Stimulated activated naive CD8-positive, alpha-beta T cell treated with anti-CD3 and anti-CD28 coated beads, Interleukin-15, amount 100 ng/mL, for 72 hours (primary cell): ENCODE measurements around the gene C12orf57.

Source experiments
- ATAC-seq: fragments of 150-1000 bp; cut with Tn5 transposase; 2 replicates; pipeline ENCODE4 v1.10.0; 2021; ENCODE audit warnings: mild to moderate bottlenecking, moderate library complexity
- DNase-seq, 2 donors: peaks; one replicate each; pipeline ENCODE4 v3.0.0; 2021 to 2022
- H3K27ac Mint-ChIP-seq, 2 donors: one replicate each; pipeline ENCODE4 v1.8.0; 2022; ENCODE audit warnings: mild to moderate bottlenecking in 2 of 2, mixed read lengths in 2 of 2, moderate library complexity in 2 of 2
- H3K27me3 Mint-ChIP-seq: one replicate; pipeline ENCODE4 v1.8.0; 2022; ENCODE audit warnings: mixed read lengths
- H3K4me1 Mint-ChIP-seq: one replicate; pipeline ENCODE4 v1.8.0; 2022; ENCODE audit warnings: mild to moderate bottlenecking, mixed read lengths
- H3K4me3 Mint-ChIP-seq, 2 donors: one replicate each; pipeline ENCODE4 v1.8.0; 2022; ENCODE audit warnings: mild to moderate bottlenecking in 2 of 2, mixed read lengths in 2 of 2, moderate library complexity in 1 of 2
- H3K9me3 Mint-ChIP-seq, 2 donors: one replicate each; pipeline ENCODE4 v1.8.0; 2022; ENCODE audit warnings: mixed read lengths in 2 of 2

C12orf57 gene

DNA sequence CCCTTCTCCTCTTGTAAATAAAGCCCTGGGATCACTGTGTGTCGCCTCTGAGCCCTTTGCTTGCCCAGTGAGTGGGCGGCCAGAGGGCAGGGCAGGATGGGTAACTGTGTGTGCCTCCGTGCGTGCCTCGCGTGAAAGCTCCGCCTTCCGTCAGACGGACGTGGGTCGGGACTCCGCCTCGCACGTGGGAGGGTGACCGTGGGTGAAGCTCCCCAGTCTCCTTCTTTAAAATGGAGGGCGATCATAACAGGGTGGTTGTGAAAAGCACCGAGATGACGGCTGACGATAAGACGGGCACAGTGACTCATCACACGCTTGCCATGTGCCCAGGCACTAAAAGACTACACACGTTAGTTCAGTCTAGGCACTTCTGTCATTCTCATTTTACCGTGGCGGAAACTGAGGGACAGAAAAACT lies 17.5 kb downstream of the C12orf57 start:
- peak; percentile 87 to 94 for DNase-seq

DNA sequence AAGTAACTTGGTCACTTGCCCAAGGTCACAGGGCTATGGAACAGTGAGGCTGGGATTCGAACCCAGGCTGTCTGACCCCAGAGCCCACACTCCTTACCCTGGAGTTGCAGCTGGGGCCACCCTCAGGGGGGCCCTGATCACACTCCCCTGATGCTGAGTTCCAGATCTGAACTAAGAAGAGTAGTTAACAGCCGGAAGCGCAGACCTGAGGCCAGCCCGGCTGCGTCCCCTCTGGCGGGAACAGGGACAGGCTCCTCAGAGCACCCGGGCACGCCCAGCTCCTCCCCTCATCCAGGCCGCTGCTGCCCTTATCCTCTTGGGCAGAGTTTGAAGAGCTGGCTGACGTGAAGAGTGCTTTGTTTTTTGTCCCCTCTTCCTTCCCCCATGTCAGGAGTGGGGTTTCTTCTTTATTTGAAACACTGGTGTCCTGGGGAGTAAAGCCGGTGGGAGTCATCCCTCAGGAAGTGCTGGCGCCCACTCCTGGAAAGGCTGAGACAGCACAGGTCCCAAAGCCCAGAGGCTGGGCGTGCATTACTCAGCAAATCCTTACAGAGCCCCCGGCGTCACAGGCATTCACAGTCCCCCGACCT lies 18.0 kb downstream of the C12orf57 start:
- DNase-seq (peak in 1 of 2 donors; percentile 75), ATAC-seq (peak; percentile 54)
- Mint-ChIP-seq H3K9me3 (no peaks in the 10 kb centered on the region), H3K4me3 (peak overlapping the region; percentile 93 to 95), H3K27me3 (no peaks in the 10 kb centered on the region), H3K27ac (peak overlapping the region; percentile 98), H3K4me1 (peaks cover 97% of the 10 kb centered on the region)

More for the DNA sequence above, 17.5 kb downstream of the C12orf57 start:
- H3K27me3 Mint-ChIP-seq, result no peaks in the 10 kb centered on the region
- H3K9me3 Mint-ChIP-seq, result no peaks in the 10 kb centered on the region
- H3K4me3 Mint-ChIP-seq, result peak overlapping the region; percentile 93 to 95
- peak overlapping the region; percentile 98 for H3K27ac Mint-ChIP-seq
- peaks cover 98% of the 10 kb centered on the region for H3K4me1 Mint-ChIP-seq
- peak; percentile 78 for ATAC-seq

DNA sequence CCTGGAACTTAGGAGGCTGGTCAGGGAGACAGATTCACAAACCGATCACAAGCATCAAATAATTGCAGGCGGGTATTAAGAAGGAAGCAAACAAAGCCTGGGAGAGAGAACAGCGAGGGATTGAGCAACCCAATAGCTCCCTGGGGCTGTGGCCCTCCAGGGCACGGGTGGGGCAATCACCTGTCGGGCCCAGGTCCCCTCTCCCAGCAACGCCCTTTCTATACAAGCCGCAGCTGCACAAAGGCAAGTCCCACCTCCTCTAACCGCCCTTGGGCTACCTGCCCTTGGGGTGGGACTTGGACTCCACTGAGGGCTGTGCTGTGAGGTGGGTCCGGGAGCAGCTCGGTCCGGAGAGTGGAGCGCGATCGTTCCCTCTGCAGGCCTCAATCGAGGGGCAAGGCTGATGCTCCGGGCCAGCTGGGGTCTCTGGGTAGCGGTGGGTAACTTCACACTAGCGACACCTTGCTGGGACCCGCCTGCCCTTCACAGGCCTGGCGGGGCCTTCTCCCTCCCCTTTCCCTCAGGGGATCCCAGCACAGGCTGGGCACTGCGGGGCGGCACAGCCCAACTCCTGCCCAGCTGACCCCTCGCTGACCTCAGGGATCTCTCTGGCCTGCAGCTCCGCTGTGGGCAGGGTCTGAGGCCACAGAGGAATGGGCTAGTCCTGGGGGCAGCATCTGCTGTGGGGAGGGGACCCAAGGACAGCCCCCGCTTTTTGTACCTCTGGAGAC lies 18.6 kb downstream of the C12orf57 start:
- no peak for ATAC-seq
- Mint-ChIP-seq H3K4me1 (peaks cover 96% of the 10 kb centered on the region), H3K9me3 (no peaks in the 10 kb centered on the region), H3K27me3 (no peaks in the 10 kb centered on the region), H3K4me3 (peak overlapping the region; percentile 93 to 95), H3K27ac (peak overlapping the region; percentile 98)
- DNase-seq, result peak; percentile 20 to 33

DNA sequence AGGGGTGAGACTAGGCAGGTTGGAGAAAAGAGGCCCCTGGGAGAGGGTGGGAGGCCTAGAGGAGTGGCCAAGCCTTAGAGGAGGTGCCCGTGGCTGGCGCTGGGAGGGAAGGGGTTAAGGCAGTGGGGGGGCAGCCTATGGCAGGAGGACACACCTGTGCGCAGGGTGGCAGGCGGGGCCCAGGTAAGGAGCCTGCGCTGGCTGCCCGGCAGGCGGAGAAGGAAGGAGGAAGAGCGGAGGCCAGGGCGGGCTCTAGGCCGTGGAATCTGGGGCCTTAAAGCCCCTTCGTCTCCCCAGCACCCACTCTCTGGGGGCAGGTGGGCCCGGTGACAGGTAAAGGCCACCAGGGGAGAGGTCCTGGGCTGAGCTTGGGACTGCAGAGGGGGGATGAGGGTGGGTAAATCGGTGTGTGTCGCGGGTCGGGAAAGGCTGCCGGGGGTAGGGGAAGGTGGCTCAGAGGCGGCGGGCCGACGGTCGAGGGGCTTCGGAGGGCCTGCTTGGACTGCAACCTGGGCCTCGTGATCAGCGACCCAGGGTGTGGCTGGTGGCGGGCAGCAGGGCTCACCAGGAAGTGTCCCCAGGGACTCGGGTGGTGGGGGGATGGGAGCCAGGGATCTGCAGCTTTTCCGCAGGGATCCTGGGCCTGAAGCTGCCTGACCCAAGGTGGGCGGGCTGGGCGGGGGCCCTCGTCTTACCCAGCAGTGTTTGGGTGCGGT lies 19.4 kb downstream of the C12orf57 start:
- no peak for ATAC-seq
- H3K4me1 Mint-ChIP-seq, result peaks cover 96% of the 10 kb centered on the region
- peak overlapping the region; percentile 89 to 94 for H3K27ac Mint-ChIP-seq
- peak overlapping the region in 1 of 2 donors; percentile 95 for H3K4me3 Mint-ChIP-seq
- peak in 1 of 2 donors; percentile 34 for DNase-seq
- H3K27me3 Mint-ChIP-seq, result no peaks in the 10 kb centered on the region
- H3K9me3 Mint-ChIP-seq, result no peaks in the 10 kb centered on the region

DNA sequence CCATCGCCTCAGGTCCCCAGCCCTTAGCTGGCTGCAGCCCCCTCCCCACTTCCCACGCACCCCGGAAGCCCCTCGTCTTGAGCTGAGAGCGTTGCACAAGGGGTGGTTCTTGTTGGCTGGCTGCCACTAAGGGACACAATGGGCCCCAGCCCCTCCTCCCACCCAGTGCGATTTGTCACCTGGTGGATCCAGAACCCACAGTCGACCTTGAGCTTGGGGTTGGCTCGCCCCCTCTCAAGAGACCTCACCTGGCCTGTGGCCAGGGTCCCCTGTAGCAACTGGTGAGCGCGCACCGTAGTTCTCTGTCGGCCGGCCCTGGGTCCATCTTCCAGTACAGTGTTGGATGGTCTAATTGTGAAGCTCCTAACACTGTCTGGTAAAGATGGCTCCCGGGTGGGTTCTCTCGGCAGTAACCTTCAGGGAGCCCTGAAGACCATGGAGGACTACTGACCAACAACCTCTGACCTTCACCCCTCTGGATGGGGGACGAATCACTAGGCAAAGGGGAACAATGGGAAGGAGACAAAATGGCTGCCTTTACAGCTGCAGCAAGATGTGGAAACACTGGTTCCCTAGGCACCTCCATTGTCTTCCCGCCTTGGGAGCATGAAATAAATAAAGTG lies 20.1 kb downstream of the C12orf57 start:
- peak overlapping the region in 1 of 2 donors; percentile 93 for H3K27ac Mint-ChIP-seq
- H3K27me3 Mint-ChIP-seq, result no peaks in the 10 kb centered on the region
- DNase-seq (peak in 1 of 2 donors; percentile 28), ATAC-seq (no peak)
- peak overlapping the region in 1 of 2 donors; percentile 24 for H3K4me3 Mint-ChIP-seq
- no peaks in the 10 kb centered on the region for H3K9me3 Mint-ChIP-seq
- H3K4me1 Mint-ChIP-seq, result peaks cover 96% of the 10 kb centered on the region

DNA sequence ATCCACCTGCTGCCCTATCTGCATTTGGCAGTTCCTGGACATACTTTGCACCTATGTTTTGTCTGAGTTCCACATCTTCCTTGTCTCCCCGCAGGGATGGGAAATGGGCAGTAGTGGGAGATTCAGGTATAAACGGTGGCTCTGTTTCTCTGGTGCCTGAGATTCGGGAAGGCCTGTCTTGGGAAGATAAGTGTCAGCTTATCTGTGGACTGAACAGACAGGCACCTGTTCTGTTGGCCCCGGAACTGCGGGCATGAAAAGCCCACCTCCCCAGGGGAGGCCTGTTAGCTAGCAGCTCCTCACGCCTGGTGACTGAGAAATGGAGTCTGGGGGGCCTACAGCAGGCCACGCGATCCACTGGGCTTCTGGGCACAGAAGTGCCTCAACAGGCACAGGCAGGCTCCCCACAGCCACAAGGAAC lies 20.8 kb downstream of the C12orf57 start:
- Mint-ChIP-seq H3K4me1 (peaks cover 96% of the 10 kb centered on the region), H3K4me3 (no peak overlapping the region), H3K9me3 (no peaks in the 10 kb centered on the region), H3K27me3 (no peaks in the 10 kb centered on the region), H3K27ac (peak overlapping the region; percentile 89 to 93)
- DNase-seq, result no peak
- ATAC-seq, result no peak

DNA sequence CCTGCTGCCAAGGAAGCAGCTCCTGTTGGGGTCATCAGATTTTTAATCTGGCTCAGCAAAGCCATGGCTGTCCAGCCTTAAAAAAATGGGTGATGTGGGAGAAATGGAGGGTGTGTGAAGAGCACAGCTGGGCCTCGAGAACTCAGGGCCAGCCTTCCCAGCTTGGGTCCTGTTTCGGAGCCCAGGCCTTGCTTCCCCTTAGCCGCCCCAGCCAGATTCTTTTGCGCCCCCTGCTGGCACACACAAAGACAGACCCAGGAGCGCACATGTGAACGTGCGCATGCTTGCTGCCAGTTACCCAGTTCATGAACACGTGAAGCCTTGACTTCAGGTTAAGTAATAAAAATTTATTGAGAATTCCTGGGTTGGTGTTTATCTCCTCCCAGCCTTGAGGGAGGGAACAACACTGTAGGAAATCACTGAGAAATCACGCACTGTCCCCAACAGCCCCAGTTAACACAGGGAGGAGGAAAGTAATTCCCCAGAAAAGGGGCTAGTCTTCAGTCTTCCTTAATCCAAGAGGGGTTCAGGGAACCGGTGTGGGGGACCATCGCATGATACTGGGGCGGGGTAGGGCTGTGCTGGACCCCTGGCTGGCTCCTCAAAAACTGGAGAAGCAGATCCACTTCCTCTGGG lies 21.3 kb downstream of the C12orf57 start:
- H3K4me3 Mint-ChIP-seq, result peak overlapping the region; percentile 0 to 11
- peak; percentile 48 for ATAC-seq

DNA sequence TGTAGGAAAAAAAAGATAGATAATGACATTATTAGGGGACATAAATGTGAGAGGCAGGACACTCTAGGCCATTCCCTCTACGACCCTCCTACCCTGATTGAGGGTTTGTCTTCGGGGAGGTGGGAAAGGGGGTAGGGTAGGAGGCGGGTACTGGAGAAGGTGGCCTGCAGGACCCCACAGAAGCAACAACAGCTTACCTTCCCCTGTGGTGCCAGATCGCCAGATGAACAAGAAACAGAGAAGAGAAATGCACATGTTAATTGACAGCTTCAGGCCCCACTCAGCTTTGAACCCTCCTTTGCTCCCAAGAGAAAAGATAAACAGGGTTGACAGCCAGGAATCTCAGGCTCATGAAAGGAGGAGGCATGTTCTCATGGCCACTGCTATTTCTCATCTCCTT lies 21.9 kb downstream of the C12orf57 start:
- Mint-ChIP-seq H3K9me3 (no peaks in the 10 kb centered on the region), H3K27me3 (no peaks in the 10 kb centered on the region), H3K27ac (peak overlapping the region in 1 of 2 donors; percentile 93), H3K4me1 (peaks cover 87% of the 10 kb centered on the region), H3K4me3 (peak overlapping the region in 1 of 2 donors; percentile 11)
- no peak for ATAC-seq
- DNase-seq, result no peak

More for the DNA sequence above, 21.3 kb downstream of the C12orf57 start:
- Mint-ChIP-seq H3K4me1 (peaks cover 91% of the 10 kb centered on the region), H3K27me3 (no peaks in the 10 kb centered on the region), H3K9me3 (no peaks in the 10 kb centered on the region), H3K27ac (peak overlapping the region; percentile 51 to 93)
- peak; percentile 82 to 87 for DNase-seq

DNA sequence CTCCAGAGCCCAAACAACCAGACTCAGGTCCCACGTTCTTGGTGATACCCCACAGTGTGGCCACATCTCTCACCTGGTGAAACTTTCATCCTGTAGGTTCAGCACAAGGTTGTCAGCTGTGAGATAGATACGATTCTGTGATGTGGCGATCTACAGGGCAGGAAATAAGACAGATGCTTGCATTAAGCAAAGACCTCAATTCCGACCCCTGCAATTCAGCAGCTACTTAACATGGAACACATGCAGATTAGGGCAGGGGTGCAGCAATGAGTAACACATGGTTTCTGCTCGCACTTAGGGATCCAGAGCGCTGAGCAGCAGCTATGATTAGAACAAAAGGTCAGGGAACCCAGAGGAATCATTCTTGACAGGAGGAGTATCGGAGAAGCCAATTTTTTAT lies 22.5 kb downstream of the C12orf57 start:
- H3K9me3 Mint-ChIP-seq, result no peaks in the 10 kb centered on the region
- H3K4me3 Mint-ChIP-seq, result no peak overlapping the region
- ATAC-seq (no peak), DNase-seq (no peak)
- H3K4me1 Mint-ChIP-seq, result peaks cover 84% of the 10 kb centered on the region
- no peaks in the 10 kb centered on the region for H3K27me3 Mint-ChIP-seq
- peak overlapping the region; percentile 57 to 75 for H3K27ac Mint-ChIP-seq

DNA sequence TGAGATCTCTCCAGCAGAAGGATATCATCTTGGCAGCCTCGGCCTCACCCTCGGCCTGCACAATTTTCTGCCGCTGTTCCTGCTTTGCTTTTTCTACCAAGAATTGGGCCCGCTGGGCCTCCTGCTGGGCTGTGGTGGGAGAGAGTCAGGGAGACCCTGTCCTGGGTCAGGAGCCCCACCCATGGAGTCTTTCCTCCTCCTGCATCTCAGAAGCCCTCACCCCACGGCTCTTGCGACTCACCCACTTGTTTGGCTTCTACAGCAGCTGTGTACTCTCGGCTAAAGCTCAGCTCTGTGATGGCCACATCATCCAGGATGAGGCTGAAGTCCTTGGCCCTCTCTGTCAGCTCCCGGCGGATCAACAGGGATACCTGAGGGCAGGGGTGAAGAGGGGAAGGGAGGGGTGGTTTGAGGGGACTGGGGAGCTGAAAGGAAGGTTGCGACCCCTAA lies 23.9 kb downstream of the C12orf57 start:
- peak overlapping the region; percentile 14 to 20 for H3K4me3 Mint-ChIP-seq
- peaks cover 84% of the 10 kb centered on the region for H3K4me1 Mint-ChIP-seq
- peak overlapping the region; percentile 23 to 95 for H3K27ac Mint-ChIP-seq

DNA sequence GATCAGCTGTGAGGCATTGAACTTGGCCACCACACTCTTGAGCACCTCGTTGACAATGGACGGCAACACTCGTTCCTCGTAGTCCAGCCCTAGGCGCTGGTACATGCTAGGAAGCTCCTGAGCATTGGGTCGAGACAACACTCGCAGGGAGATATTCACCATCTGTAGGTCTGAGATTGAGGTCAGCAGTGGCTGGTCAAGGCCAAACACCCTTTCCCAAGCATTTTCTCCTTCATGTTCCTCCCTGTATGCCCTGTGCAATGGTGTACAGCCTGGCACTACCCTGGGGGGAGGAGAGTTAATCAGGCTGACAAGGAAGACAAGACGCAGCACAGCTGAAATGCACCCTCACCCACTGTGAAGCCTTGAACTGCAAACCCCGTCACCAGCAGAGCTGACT lies 24.6 kb downstream of the C12orf57 start:
- DNase-seq, result no peak
- no peaks in the 10 kb centered on the region for H3K27me3 Mint-ChIP-seq
- H3K27ac Mint-ChIP-seq, result peak overlapping the region; percentile 100
- peak overlapping the region; percentile 99 to 100 for H3K4me3 Mint-ChIP-seq
- no peaks in the 10 kb centered on the region for H3K9me3 Mint-ChIP-seq
- H3K4me1 Mint-ChIP-seq, result peaks cover 85% of the 10 kb centered on the region
- no peak for ATAC-seq

More for the DNA sequence above, 23.9 kb downstream of the C12orf57 start:
- DNase-seq (no peak), ATAC-seq (no peak)
- H3K9me3 Mint-ChIP-seq, result no peaks in the 10 kb centered on the region
- H3K27me3 Mint-ChIP-seq, result no peaks in the 10 kb centered on the region

DNA sequence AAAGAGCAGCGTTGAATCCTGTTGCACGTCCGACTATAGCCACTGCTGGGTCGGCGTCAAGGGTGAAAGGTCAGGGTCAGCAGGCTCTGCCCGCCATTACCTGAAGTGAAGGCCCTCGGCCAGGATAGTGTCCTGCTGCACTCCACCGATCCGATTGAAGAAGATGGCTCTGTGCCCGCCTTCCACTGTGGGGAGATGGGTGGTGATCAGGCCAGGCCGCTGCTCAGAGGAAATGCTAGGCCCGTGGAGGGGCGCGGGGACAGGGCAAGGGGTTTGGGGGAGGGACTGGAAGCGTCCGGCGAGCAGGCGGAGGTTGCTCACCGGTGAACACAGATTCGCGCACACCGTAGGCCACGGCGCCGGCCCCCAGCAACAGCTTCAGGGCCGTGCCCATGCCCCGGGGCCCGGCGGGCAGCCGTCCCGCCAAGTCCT lies 26.3 kb downstream of the C12orf57 start:
- Mint-ChIP-seq H3K4me1 (peaks cover 85% of the 10 kb centered on the region), H3K27me3 (no peaks in the 10 kb centered on the region), H3K27ac (peak overlapping the region; percentile 100), H3K9me3 (no peaks in the 10 kb centered on the region), H3K4me3 (peak overlapping the region; percentile 99 to 100)
- DNase-seq (no peak), ATAC-seq (peak; percentile 45)

DNA sequence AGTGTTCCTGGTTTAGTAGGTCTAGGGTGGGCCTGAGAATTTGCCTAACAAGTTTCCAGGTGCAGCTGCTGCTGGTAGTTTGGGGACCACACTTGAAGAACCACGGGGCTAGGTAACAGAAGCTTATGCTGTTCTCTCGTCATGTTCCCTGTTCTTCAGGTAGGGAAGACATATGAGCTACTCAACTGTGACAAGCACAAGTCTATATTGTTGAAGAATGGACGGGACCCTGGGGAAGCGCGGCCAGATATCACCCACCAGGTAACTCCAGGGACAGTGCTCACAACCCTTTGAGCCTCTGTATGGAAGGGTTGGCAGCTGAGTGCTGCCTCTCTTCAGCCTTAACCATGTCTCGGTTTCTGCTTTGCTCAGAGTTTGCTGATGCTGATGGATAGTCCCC lies 30.4 kb downstream of the C12orf57 start:
- no peak for ATAC-seq
- H3K4me3 Mint-ChIP-seq, result no peak overlapping the region
- peaks cover 64% of the 10 kb centered on the region for H3K4me1 Mint-ChIP-seq
- no peaks in the 10 kb centered on the region for H3K9me3 Mint-ChIP-seq
- no peak for DNase-seq
- H3K27ac Mint-ChIP-seq, result no peak overlapping the region
- no peaks in the 10 kb centered on the region for H3K27me3 Mint-ChIP-seq

DNA sequence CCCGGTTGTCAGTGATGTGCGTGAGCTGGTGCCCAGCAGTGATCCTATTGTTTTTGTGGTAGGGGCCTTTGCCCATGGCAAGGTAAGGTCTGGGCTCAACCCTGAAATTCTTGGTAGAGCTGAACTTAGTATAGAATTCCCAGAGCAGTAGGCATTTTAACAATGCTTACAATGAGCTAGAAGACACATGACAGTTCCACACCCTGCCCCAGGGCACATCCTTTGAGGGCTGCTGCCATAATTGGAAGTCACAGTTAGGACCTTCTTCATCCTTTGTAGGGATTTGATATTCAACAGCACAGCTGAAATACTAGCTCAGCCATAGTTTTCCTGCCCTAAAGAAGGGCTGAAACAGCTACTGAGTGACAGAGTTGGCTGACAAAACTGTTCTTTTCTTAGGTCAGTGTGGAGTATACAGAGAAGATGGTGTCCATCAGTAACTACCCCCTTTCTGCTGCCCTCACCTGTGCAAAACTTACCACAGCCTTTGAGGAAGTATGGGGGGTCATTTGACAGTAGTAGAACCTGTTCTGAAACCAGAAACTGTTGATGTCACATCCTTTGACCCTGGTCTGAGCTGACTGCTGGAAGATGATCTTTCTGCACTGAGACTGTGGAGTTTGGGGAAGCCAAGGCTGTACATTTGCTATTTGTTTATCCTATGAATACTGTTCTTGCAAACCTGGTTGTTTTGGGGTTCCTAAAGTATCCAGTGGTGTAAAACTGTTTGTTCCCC lies 31.6 kb downstream of the C12orf57 start:
- Mint-ChIP-seq H3K4me3 (no peak overlapping the region), H3K4me1 (peaks cover 59% of the 10 kb centered on the region), H3K27me3 (no peaks in the 10 kb centered on the region), H3K27ac (peak overlapping the region; percentile 69 to 90), H3K9me3 (no peaks in the 10 kb centered on the region)
- DNase-seq, result no peak
- no peak for ATAC-seq
